OCI-LY3 (cell line): ENCODE measurements around the gene ELANE.

Source experiments
- H2AFZ ChIP-seq: fragments of 200-600, 300-600 bp; shearing (Covaris generic); 2 replicates; pipeline ENCODE4 v1.6.0; 2014; ENCODE audit warnings: antibody characterized with exemption, low read depth, low read length
- H3K27ac ChIP-seq: fragments of 200-600, 300-600 bp; sonication (generic); 2 replicates; pipeline ENCODE4 v1.5.1; 2014; ENCODE audit warnings: mild to moderate bottlenecking, low read length, moderate library complexity, mixed read lengths
- H3K27me3 ChIP-seq: fragments of 200-600, 300-600 bp; sonication (generic); 2 replicates; pipeline ENCODE4 v1.6.1; 2014; ENCODE audit warnings: low read depth, low read length, mixed read lengths
- H3K36me3 ChIP-seq: fragments of 200-600, 300-600 bp; sonication (generic); replicated peaks from 2 replicates; pipeline ENCODE3; 2014; ENCODE audit warnings: low read depth, low read length, mixed read lengths
- H3K4me1 ChIP-seq: fragments of 300-600, 200-600 bp; sonication (generic); 2 replicates; pipeline ENCODE4 v1.6.1; 2014; ENCODE audit warnings: low read length, mixed read lengths
- H3K4me2 ChIP-seq: fragments of 200-600, 300-600 bp; sonication (generic); 2 replicates; pipeline ENCODE4 v1.6.1; 2014; ENCODE audit warnings: low read length, mixed read lengths
- H3K4me3 ChIP-seq: fragments of 300-600, 200-600 bp; sonication (generic); 2 replicates; pipeline ENCODE4 v1.5.1; 2014; ENCODE audit warnings: antibody characterized with exemption, mild to moderate bottlenecking, low read length, moderate library complexity
- H3K79me2 ChIP-seq: fragments of 300-600, 200-600 bp; shearing (Covaris generic); 2 replicates; pipeline ENCODE4 v1.6.1; 2014; ENCODE audit warnings: mild to moderate bottlenecking, low read length, mixed read lengths
- H3K9ac ChIP-seq: fragments of 300-600, 200-600 bp; shearing (Covaris generic); 2 replicates; pipeline ENCODE4 v1.6.0; 2014; ENCODE audit warnings: mild to moderate bottlenecking, low read length, moderate library complexity
- H3K9me3 ChIP-seq: fragments of 200-600, 300-600 bp; shearing (Covaris generic); 2 replicates; pipeline ENCODE4 v1.6.1; 2014; ENCODE audit warnings: low read length, mixed read lengths; ENCODE audit not compliant: insufficient read depth
- H4K20me1 ChIP-seq: fragments of 200-600, 300-600 bp; sonication (generic); 2 replicates; pipeline ENCODE4 v1.6.1; 2016; ENCODE audit warnings: low read length, mixed read lengths; ENCODE audit not compliant: insufficient read depth
- CTCF ChIP-seq: fragments of 200-600, 300-600 bp; sonication (generic); IDR thresholded peaks from 2 replicates; pipeline ENCODE4 v1.5.1; 2014; ENCODE audit warnings: antibody characterized with exemption, low read length, low read depth
- EZH2phosphoT487 ChIP-seq: fragments of 200-600 bp; shearing (Covaris generic); IDR thresholded peaks from 2 replicates; pipeline ENCODE4 v1.6.1; 2018; ENCODE audit warnings: antibody characterized with exemption, mixed run types, low read depth

ELANE gene

GRCh38 chr19:897442-898039, 45.4 kb downstream of the ELANE start:
- Histone ChIP-seq H3K4me1 (no peaks in the 10 kb centered on the region), H3K27me3 (no peaks in the 10 kb centered on the region), H3K4me2 (no peak overlapping the region), H2AFZ (no peak overlapping the region), H3K9ac (no peak overlapping the region), H3K4me3 (no peak overlapping the region), H3K27ac (no peak overlapping the region), H3K79me2 (peaks cover 11% of the 10 kb centered on the region), H3K9me3 (no peaks in the 10 kb centered on the region), H4K20me1 (peaks cover 39% of the 10 kb centered on the region), H3K36me3 (peaks cover 50% of the 10 kb centered on the region)
- TF ChIP-seq EZH2phosphoT487 = no peak
- no peak for TF ChIP-seq CTCF

GRCh38 chr19:898663-899062, 46.6 kb downstream of the ELANE start:
- H3K4me1 ChIP-seq = no peaks in the 10 kb centered on the region
- no peaks in the 10 kb centered on the region for H3K9me3 ChIP-seq
- H4K20me1 ChIP-seq = peaks cover 49% of the 10 kb centered on the region
- peaks cover 22% of the 10 kb centered on the region for H3K79me2 ChIP-seq
- H3K4me2 ChIP-seq = no peak overlapping the region
- peaks cover 50% of the 10 kb centered on the region for H3K36me3 ChIP-seq
- no peak overlapping the region for H3K9ac ChIP-seq
- H3K27ac ChIP-seq = no peak overlapping the region
- H3K27me3 ChIP-seq = no peaks in the 10 kb centered on the region
- TF ChIP-seq CTCF (no peak), EZH2phosphoT487 (no peak)
- H2AFZ ChIP-seq = no peak overlapping the region
- H3K4me3 ChIP-seq = no peak overlapping the region

DNA sequence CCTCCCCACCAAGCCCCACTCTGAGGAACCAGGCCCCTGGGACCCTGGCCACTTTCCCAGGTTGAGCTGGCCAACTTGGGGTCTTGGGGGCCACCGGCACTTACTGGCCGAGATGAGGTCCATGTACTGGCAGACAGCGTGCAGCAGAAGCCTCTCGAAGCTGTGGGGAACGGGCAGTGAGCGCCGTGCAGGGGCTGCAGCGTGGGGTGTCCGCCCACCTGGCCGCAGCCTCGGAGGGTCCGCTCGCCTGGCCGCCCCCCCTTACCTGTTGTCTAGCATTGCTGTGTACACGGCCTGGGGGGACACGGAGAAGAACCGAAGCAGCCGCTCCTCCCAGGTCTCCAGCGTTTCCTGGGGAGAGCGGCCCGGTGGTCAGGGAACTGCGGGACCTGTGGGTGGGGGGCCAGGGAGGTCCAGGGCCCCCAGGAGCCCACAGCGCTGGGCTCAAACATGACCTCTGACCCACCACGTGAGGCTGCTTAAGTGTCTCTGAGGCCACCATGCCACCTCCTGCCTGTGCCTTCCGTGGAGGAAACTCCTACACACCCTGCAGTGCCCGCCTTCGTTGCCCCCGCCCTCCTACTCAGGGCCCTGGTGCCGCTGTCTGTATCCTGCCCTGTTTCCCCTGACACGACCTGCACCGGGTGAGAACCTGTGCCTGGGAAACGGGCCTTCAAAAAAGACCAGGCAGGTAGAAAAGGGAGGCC, 47.4 kb downstream of the ELANE start:
- Histone ChIP-seq H4K20me1 (peaks cover 56% of the 10 kb centered on the region), H3K4me2 (no peak overlapping the region), H3K27me3 (no peaks in the 10 kb centered on the region), H2AFZ (no peak overlapping the region), H3K36me3 (peaks cover 52% of the 10 kb centered on the region), H3K27ac (no peak overlapping the region), H3K4me1 (no peaks in the 10 kb centered on the region), H3K79me2 (peaks cover 31% of the 10 kb centered on the region), H3K9me3 (no peaks in the 10 kb centered on the region), H3K4me3 (no peak overlapping the region), H3K9ac (no peak overlapping the region)
- TF ChIP-seq EZH2phosphoT487 = no peak
- TF ChIP-seq CTCF = no peak

- H4K20me1 ChIP-seq = peaks cover 60% of the 10 kb centered on the region
- peaks cover 35% of the 10 kb centered on the region for H3K79me2 ChIP-seq
- TF ChIP-seq CTCF (no peak), EZH2phosphoT487 (no peak)
- peaks cover 54% of the 10 kb centered on the region for H3K36me3 ChIP-seq
- H3K4me2 ChIP-seq = no peak overlapping the region
- no peaks in the 10 kb centered on the region for H3K4me1 ChIP-seq
- no peaks in the 10 kb centered on the region for H3K27me3 ChIP-seq
- no peak overlapping the region for H2AFZ ChIP-seq
- H3K9ac ChIP-seq = no peak overlapping the region
- no peak overlapping the region for H3K4me3 ChIP-seq
- H3K27ac ChIP-seq = no peak overlapping the region
- no peaks in the 10 kb centered on the region for H3K9me3 ChIP-seq
Observed at GRCh38 chr19:900043-900301, 47.9 kb downstream of the ELANE start.
